ENCODE data around the gene SLC39A10.

DNA sequence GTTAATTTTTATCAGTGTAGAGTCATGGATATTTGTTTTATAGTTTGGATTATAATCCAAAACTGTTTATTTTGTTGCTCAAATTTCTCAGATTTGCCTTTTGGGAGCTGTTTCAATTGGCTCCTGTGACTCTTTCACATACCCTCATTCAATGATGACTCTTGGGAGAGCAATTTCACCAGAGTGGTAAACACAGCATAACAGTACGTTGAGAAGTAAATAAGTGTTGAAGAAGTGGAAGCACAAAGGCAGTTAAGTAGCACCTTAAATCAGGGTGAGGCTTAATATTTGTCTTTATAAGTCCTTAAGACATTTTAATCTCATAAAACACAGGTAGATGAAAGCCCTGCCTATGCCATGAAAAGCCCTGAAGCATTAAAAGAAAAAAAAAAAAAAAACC lies 17.1 kb upstream of the SLC39A10 start:
- TF ChIP-seq, protein P1, sequence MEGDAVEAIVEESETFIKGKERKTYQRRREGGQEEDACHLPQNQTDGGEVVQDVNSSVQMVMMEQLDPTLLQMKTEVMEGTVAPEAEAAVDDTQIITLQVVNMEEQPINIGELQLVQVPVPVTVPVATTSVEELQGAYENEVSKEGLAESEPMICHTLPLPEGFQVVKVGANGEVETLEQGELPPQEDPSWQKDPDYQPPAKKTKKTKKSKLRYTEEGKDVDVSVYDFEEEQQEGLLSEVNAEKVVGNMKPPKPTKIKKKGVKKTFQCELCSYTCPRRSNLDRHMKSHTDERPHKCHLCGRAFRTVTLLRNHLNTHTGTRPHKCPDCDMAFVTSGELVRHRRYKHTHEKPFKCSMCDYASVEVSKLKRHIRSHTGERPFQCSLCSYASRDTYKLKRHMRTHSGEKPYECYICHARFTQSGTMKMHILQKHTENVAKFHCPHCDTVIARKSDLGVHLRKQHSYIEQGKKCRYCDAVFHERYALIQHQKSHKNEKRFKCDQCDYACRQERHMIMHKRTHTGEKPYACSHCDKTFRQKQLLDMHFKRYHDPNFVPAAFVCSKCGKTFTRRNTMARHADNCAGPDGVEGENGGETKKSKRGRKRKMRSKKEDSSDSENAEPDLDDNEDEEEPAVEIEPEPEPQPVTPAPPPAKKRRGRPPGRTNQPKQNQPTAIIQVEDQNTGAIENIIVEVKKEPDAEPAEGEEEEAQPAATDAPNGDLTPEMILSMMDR (IDR thresholded peaks at IDR 0.05), result no peak
- no peak for TF ChIP-seq POLR2A (IDR thresholded peaks at IDR 0.05)
